Measurements from ENCODE around the gene RAD1. TPM values are rescaled to one million over a fixed set of nuclear protein-coding genes. Genes with fewer than 3 reads are reported as not detected.

The RAD1 gene
- total RNA-seq, 1 experiment from 2014 or later = 33.4 TPM

DNA sequence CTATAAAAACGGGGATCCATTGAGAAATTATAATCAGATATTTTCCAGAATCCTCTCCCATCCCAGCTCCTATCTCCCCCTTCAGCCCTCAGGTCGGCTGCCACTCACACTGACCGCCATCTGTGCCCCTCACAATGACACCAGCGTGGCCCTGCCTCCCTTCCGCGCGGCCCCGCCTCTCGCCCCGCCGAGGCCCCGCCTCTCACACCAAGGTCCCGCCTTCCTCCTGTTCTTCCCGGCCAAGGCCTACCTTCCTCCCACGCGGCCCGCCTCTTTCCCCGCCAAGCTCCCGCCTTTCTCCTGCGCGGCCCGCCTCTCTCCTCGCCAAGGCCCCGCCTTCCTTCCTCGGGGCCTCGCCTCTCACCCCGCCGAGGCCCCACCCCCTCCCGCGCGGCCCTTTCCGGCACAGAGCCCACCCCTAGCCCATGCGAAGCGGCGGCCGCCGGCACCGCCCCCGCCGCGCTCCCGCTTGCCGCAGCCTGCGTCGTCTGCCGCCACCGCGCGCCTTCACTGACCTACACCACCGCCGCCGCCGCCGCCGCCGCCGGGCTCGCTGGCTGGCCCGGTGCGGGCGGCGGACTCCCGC lies 13.9 kb upstream of the RAD1 start, which contains the start of gene DNAJC21:
TSS of gene DNAJC21 (plus strand) at position 426 of the 586 bp plus-strand sequence. CDS start 261 bp downstream, outside the sequence.
- Mint-ChIP-seq H3K27me3 (ENCODE audit: low read depth) (no peaks in the 10 kb centered on the region), H3K9me3 (no peaks in the 10 kb centered on the region), H3K4me3 (peak within 1 kb of the TSS; percentile 97), H3K4me1 (peaks cover 19% of the 10 kb centered on the region), H3K27ac (peak within 1 kb of the TSS; percentile 98), H3K36me3 (peaks cover 30% of the 10 kb centered on the region)
- TF ChIP-seq, protein P1, sequence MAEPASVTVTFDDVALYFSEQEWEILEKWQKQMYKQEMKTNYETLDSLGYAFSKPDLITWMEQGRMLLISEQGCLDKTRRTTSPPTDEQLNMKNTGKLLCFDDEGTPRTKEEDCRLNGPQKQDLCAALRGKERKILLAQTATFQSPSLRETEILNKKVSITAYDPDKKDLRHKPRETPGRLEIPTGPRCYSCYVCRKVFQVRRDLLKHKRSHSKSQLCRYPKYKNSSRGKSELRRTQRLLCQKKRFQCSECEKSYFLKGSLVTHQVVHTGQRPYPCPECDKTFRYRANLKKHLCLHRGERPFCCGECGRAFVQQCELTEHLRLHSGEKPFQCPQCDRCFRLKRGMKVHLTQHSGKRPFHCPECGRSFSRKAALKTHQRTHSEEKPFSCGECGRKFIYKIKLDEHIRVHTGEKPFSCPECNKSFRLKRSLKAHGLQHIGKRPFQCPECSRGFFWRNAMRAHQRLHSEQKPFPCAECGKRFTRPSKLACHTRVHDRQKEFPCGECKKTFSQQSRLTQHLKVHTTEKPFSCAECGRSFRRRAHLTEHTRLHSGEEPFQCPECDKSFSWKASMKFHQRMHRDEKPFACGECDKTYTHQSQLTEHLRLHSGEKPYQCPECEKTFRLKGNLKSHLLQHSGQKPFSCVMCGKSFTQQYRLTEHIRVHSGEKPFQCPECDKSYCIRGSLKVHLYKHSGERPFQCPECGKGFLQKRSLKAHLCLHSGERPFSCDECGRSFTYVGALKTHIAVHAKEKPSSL (CRISPR knock-in tag; conservative IDR thresholded peaks at IDR 0.05) = no peak
- TF ChIP-seq SP1 (CRISPR knock-in tag; conservative IDR thresholded peaks at IDR 0.05) = peak; percentile 77
- TF ChIP-seq, protein P2, sequence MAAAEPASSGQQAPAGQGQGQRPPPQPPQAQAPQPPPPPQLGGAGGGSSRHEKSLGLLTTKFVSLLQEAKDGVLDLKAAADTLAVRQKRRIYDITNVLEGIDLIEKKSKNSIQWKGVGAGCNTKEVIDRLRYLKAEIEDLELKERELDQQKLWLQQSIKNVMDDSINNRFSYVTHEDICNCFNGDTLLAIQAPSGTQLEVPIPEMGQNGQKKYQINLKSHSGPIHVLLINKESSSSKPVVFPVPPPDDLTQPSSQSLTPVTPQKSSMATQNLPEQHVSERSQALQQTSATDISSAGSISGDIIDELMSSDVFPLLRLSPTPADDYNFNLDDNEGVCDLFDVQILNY (CRISPR knock-in tag; IDR thresholded peaks at IDR 0.05) = peak; percentile 34; the same call in 1 of the 2 replicates
- TF ChIP-seq ZNF317 (CRISPR knock-in tag; IDR thresholded peaks at IDR 0.05; ENCODE audit: borderline replicate concordance, low read depth) = peak; percentile 92
- TF ChIP-seq, protein P3, sequence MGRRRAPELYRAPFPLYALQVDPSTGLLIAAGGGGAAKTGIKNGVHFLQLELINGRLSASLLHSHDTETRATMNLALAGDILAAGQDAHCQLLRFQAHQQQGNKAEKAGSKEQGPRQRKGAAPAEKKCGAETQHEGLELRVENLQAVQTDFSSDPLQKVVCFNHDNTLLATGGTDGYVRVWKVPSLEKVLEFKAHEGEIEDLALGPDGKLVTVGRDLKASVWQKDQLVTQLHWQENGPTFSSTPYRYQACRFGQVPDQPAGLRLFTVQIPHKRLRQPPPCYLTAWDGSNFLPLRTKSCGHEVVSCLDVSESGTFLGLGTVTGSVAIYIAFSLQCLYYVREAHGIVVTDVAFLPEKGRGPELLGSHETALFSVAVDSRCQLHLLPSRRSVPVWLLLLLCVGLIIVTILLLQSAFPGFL (CRISPR knock-in tag; IDR thresholded peaks at IDR 0.05; ENCODE audit: borderline replicate concordance) = no peak
- no peak for TF ChIP-seq TCF7 (CRISPR knock-in tag; IDR thresholded peaks at IDR 0.05; ENCODE audit: low read depth)
- no peak for TF ChIP-seq NFATC4 (CRISPR knock-in tag; IDR thresholded peaks at IDR 0.05)
- TF ChIP-seq MYBL2 (CRISPR knock-in tag; IDR thresholded peaks at IDR 0.05) = no peak
- TF ChIP-seq, protein P4, sequence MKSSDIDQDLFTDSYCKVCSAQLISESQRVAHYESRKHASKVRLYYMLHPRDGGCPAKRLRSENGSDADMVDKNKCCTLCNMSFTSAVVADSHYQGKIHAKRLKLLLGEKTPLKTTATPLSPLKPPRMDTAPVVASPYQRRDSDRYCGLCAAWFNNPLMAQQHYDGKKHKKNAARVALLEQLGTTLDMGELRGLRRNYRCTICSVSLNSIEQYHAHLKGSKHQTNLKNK (CRISPR knock-in tag; IDR thresholded peaks at IDR 0.05) = no peak
- TF ChIP-seq, protein P5, sequence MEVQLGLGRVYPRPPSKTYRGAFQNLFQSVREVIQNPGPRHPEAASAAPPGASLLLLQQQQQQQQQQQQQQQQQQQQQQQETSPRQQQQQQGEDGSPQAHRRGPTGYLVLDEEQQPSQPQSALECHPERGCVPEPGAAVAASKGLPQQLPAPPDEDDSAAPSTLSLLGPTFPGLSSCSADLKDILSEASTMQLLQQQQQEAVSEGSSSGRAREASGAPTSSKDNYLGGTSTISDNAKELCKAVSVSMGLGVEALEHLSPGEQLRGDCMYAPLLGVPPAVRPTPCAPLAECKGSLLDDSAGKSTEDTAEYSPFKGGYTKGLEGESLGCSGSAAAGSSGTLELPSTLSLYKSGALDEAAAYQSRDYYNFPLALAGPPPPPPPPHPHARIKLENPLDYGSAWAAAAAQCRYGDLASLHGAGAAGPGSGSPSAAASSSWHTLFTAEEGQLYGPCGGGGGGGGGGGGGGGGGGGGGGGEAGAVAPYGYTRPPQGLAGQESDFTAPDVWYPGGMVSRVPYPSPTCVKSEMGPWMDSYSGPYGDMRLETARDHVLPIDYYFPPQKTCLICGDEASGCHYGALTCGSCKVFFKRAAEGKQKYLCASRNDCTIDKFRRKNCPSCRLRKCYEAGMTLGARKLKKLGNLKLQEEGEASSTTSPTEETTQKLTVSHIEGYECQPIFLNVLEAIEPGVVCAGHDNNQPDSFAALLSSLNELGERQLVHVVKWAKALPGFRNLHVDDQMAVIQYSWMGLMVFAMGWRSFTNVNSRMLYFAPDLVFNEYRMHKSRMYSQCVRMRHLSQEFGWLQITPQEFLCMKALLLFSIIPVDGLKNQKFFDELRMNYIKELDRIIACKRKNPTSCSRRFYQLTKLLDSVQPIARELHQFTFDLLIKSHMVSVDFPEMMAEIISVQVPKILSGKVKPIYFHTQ (CRISPR knock-in tag; IDR thresholded peaks at IDR 0.05) = no peak
- TF ChIP-seq NFYB (CRISPR knock-in tag; conservative IDR thresholded peaks at IDR 0.05; ENCODE audit: low read depth) = no peak
- no peak for TF ChIP-seq GTF2I (CRISPR knock-in tag; conservative IDR thresholded peaks at IDR 0.05)
- TF ChIP-seq, protein P6, sequence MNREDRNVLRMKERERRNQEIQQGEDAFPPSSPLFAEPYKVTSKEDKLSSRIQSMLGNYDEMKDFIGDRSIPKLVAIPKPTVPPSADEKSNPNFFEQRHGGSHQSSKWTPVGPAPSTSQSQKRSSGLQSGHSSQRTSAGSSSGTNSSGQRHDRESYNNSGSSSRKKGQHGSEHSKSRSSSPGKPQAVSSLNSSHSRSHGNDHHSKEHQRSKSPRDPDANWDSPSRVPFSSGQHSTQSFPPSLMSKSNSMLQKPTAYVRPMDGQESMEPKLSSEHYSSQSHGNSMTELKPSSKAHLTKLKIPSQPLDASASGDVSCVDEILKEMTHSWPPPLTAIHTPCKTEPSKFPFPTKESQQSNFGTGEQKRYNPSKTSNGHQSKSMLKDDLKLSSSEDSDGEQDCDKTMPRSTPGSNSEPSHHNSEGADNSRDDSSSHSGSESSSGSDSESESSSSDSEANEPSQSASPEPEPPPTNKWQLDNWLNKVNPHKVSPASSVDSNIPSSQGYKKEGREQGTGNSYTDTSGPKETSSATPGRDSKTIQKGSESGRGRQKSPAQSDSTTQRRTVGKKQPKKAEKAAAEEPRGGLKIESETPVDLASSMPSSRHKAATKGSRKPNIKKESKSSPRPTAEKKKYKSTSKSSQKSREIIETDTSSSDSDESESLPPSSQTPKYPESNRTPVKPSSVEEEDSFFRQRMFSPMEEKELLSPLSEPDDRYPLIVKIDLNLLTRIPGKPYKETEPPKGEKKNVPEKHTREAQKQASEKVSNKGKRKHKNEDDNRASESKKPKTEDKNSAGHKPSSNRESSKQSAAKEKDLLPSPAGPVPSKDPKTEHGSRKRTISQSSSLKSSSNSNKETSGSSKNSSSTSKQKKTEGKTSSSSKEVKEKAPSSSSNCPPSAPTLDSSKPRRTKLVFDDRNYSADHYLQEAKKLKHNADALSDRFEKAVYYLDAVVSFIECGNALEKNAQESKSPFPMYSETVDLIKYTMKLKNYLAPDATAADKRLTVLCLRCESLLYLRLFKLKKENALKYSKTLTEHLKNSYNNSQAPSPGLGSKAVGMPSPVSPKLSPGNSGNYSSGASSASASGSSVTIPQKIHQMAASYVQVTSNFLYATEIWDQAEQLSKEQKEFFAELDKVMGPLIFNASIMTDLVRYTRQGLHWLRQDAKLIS (CRISPR knock-in tag; IDR thresholded peaks at IDR 0.05; ENCODE audit: borderline replicate concordance) = no peak
- POLR2A ChIA-PET = interaction anchor here (0.6 to 3.2 kb wide), 8 partner anchors 10 to 454 kb away, joined by 3 to 59 read pairs (median 3); partner anchors contain the start of genes BRIX1, RAD1 and TTC23L
- CTCF ChIA-PET = interaction anchor here (0.6 to 2.8 kb wide), 9 partner anchors 9 to 454 kb away, joined by 3 to 19 read pairs (median 9); partner anchors contain the start of genes BRIX1 and RAD1
- peak; percentile 95 for ATAC-seq
- peak; percentile 98 for DNase-seq (ENCODE audit: low spot score)
